Astrocyte (in vitro differentiated cells and primary cell): ENCODE data around the gene CLIC1.
"Not testable (repeated sequence)": the region's sequence is repeated elsewhere in the genome, so short reads cannot be mapped to it uniquely, and the experiment has no call there.

Experiments
- CTCF ChIP-seq: IDR thresholded peaks from 2 replicates; pipeline ENCODE4 v1.5.1; 2011; ENCODE audit warnings: low read depth, mild to moderate bottlenecking, inconsistent platforms, low read length, moderate library complexity; ENCODE audit not compliant: insufficient read depth
- EZH2 ChIP-seq: IDR thresholded peaks from 2 replicates; pipeline ENCODE4 v1.6.1; 2012; ENCODE audit warnings: mild to moderate bottlenecking, low read length, inconsistent platforms; ENCODE audit not compliant: insufficient read depth

- TF ChIP-seq CTCF, EZH2: not testable (repeated sequence)
Observed at GRCh38 chr6:31709157-31709556, 27.2 kb downstream of the CLIC1 start.
